SK-N-SH treated with all-trans-retinoic acid at 6 μM for 48 hours (cell line): Measurements from ENCODE around the gene AGBL3.

Experiments
- ATAC-seq: fragments of 200-7000 bp; cut with Tn5 transposase; 3 replicates; pipeline ENCODE4 v1.9.1; 2020; ENCODE audit warnings: mild to moderate bottlenecking, moderate library complexity
- ARNTL ChIP-seq: fragments of 450-650 bp; formaldehyde crosslinking; IDR thresholded peaks from 2 replicates; pipeline ENCODE4 v1.5.0; 2020; ENCODE audit warnings: low read depth, mild to moderate bottlenecking, moderate library complexity, borderline replicate concordance
- BACH2 ChIP-seq: fragments of 250-450 bp; sonication (Bioruptor Pico); IDR thresholded peaks from 2 replicates; pipeline ENCODE4 v1.9.0; 2021; ENCODE audit warnings: mild to moderate bottlenecking, borderline replicate concordance
- ESRRG ChIP-seq: fragments of 250-450 bp; sonication (Bioruptor Pico); IDR thresholded peaks from 2 replicates; pipeline ENCODE4 v1.6.1; 2021; ENCODE audit warnings: mild to moderate bottlenecking
- GLIS3 ChIP-seq: fragments of 250-450 bp; sonication (Bioruptor Pico); IDR thresholded peaks from 2 replicates; pipeline ENCODE4 v1.5.0; 2020; ENCODE audit warnings: mild to moderate bottlenecking, moderate library complexity
- ISL1 ChIP-seq: fragments of 250-450 bp; sonication (Bioruptor Pico); IDR thresholded peaks from 2 replicates; pipeline ENCODE4 v2.1.2; 2022; ENCODE audit warnings: mild to moderate bottlenecking, moderate library complexity
- OSR1 ChIP-seq: fragments of 250-450 bp; sonication (Bioruptor Pico); IDR thresholded peaks from 2 replicates; pipeline ENCODE4 v1.8.0; 2022; ENCODE audit warnings: moderate library complexity, mild to moderate bottlenecking, inconsistent platforms
- SNAI2 ChIP-seq: fragments of 250-450 bp; sonication (Bioruptor Pico); IDR thresholded peaks from 2 replicates; pipeline ENCODE4 v1.5.0; 2020; ENCODE audit warnings: mild to moderate bottlenecking, moderate library complexity
- TOX ChIP-seq: fragments of 250-450 bp; sonication (Bioruptor Pico); IDR thresholded peaks from 2 replicates; pipeline ENCODE4 v1.8.0; 2021; ENCODE audit warnings: mild to moderate bottlenecking, moderate library complexity, borderline replicate concordance
- ZFP3 ChIP-seq: fragments of 250-450 bp; sonication (Bioruptor Pico); IDR thresholded peaks from 2 replicates; pipeline ENCODE4 v1.5.0; 2020; ENCODE audit warnings: mild to moderate bottlenecking, moderate library complexity
- ZFP30 ChIP-seq: fragments of 450-650 bp; formaldehyde crosslinking; IDR thresholded peaks from 2 replicates; pipeline ENCODE4 v1.5.0; 2022; ENCODE audit warnings: mild to moderate bottlenecking, moderate library complexity
- ZNF565 ChIP-seq: fragments of 450-650 bp; formaldehyde crosslinking; conservative IDR thresholded peaks from 2 replicates; pipeline ENCODE4 v1.5.0; 2020; ENCODE audit warnings: low read depth, mild to moderate bottlenecking, moderate library complexity
- ZNF70 ChIP-seq: fragments of 450-650 bp; formaldehyde crosslinking; IDR thresholded peaks from 2 replicates; pipeline ENCODE4 v1.5.0; 2020; ENCODE audit warnings: mild to moderate bottlenecking, moderate library complexity
- ZNF8 ChIP-seq: fragments of 450-650 bp; formaldehyde crosslinking; IDR thresholded peaks from 2 replicates; pipeline ENCODE4 v1.5.0; 2020; ENCODE audit warnings: mild to moderate bottlenecking, moderate library complexity
- TF ChIP-seq, protein P1 (sequence below): fragments of 250-450 bp; sonication (Bioruptor Pico); IDR thresholded peaks from 2 replicates; pipeline ENCODE4 v1.8.0; 2021; ENCODE audit warnings: low read depth, mild to moderate bottlenecking, moderate library complexity, borderline replicate concordance
- TF ChIP-seq, protein P2 (sequence below): fragments of 250-450 bp; sonication (Bioruptor Pico); IDR thresholded peaks from 2 replicates; pipeline ENCODE4 v1.5.0; 2020; ENCODE audit warnings: mild to moderate bottlenecking, moderate library complexity
- TF ChIP-seq, protein P3 (sequence below): fragments of 250-450 bp; sonication (Bioruptor Pico); IDR thresholded peaks from 2 replicates; pipeline ENCODE4 v1.5.1; 2020; ENCODE audit warnings: low read depth, mild to moderate bottlenecking, moderate library complexity

The AGBL3 gene

DNA sequence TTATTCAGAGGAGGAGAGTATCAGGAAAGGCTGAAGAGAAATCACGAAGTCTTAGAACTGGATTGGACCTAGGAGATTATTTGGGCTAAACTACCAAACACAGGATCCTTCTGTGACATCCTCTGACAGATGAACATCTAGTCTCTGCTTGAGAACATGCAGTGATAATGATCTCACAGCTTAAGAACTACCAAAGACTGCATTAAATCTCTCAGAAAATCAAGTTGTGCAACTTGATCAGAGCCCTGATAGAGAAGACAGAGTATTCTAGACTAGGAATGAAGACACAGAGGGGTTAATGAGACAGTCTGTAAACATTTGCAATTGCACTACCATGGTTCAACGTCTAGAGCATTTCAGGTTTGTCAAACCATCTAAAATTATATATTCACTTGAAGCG is 37.1 kb upstream of the AGBL3 start (continued):
- TF ChIP-seq, protein P1, sequence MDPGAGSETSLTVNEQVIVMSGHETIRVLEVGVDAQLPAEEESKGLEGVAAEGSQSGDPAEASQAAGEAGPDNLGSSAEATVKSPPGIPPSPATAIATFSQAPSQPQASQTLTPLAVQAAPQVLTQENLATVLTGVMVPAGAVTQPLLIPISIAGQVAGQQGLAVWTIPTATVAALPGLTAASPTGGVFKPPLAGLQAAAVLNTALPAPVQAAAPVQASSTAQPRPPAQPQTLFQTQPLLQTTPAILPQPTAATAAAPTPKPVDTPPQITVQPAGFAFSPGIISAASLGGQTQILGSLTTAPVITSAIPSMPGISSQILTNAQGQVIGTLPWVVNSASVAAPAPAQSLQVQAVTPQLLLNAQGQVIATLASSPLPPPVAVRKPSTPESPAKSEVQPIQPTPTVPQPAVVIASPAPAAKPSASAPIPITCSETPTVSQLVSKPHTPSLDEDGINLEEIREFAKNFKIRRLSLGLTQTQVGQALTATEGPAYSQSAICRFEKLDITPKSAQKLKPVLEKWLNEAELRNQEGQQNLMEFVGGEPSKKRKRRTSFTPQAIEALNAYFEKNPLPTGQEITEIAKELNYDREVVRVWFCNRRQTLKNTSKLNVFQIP = no peak
- TF ChIP-seq ZNF565 (CRISPR knock-in tag) (no peak), ZNF70 (CRISPR knock-in tag) (no peak), TOX (CRISPR knock-in tag) (no peak), GLIS3 (CRISPR knock-in tag) (no peak), BACH2 (CRISPR knock-in tag) (no peak), ARNTL (CRISPR knock-in tag) (no peak), ESRRG (no peak), ZFP3 (CRISPR knock-in tag) (no peak)
- TF ChIP-seq, protein P2, sequence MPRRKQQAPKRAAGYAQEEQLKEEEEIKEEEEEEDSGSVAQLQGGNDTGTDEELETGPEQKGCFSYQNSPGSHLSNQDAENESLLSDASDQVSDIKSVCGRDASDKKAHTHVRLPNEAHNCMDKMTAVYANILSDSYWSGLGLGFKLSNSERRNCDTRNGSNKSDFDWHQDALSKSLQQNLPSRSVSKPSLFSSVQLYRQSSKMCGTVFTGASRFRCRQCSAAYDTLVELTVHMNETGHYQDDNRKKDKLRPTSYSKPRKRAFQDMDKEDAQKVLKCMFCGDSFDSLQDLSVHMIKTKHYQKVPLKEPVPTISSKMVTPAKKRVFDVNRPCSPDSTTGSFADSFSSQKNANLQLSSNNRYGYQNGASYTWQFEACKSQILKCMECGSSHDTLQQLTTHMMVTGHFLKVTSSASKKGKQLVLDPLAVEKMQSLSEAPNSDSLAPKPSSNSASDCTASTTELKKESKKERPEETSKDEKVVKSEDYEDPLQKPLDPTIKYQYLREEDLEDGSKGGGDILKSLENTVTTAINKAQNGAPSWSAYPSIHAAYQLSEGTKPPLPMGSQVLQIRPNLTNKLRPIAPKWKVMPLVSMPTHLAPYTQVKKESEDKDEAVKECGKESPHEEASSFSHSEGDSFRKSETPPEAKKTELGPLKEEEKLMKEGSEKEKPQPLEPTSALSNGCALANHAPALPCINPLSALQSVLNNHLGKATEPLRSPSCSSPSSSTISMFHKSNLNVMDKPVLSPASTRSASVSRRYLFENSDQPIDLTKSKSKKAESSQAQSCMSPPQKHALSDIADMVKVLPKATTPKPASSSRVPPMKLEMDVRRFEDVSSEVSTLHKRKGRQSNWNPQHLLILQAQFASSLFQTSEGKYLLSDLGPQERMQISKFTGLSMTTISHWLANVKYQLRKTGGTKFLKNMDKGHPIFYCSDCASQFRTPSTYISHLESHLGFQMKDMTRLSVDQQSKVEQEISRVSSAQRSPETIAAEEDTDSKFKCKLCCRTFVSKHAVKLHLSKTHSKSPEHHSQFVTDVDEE (CRISPR knock-in tag) = no peak

DNA sequence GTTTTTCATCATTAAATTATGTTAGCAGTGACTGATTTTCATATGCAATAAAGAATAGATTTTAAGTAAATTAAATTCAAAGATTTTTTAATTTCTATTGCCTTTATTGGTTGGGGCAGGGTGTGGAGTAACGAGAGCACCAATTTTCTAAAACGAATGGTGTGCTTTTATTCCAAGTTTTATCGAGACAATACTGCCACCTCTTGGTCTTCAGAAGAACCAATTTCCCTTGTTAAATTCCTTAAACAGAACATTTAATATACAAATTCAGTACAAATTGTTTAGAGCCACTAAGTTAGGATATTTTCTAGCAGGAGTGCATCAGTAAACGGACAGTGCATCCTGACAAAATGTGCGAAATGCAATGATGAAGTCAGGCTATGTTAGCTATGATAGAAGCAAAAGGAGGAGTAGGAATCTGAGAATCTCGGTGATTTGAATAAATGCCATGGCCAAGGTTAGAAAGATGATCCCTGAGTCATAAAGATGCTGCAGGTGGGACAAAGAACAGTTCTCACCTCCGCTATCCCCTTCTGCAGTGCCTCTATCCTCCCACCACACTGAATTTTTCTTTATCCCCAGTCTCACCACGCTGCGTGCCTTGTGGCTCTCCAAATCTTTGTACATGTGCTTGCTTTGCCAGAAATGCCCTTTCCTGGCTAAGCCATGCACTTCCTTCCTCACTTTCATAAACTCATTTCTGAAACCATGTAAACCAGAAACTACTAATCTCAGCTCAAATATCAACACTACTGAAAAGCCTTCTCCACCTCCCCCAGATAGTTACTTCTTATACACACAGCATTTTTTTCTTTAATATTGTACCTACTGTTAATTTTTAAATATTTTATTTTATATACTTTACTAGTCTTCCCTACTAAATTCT is 31.9 kb upstream of the AGBL3 start:
- TF ChIP-seq OSR1 (CRISPR knock-in tag) (no peak), ZNF8 (CRISPR knock-in tag) (no peak), ISL1 (no peak), BACH2 (CRISPR knock-in tag) (no peak), ZFP30 (CRISPR knock-in tag) (no peak), GLIS3 (CRISPR knock-in tag) (no peak), SNAI2 (CRISPR knock-in tag) (no peak), ARNTL (CRISPR knock-in tag) (no peak)
- TF ChIP-seq, protein P3, sequence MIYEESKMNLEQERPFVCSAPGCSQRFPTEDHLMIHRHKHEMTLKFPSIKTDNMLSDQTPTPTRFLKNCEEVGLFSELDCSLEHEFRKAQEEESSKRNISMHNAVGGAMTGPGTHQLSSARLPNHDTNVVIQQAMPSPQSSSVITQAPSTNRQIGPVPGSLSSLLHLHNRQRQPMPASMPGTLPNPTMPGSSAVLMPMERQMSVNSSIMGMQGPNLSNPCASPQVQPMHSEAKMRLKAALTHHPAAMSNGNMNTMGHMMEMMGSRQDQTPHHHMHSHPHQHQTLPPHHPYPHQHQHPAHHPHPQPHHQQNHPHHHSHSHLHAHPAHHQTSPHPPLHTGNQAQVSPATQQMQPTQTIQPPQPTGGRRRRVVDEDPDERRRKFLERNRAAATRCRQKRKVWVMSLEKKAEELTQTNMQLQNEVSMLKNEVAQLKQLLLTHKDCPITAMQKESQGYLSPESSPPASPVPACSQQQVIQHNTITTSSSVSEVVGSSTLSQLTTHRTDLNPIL (CRISPR knock-in tag) = no peak
- TF ChIP-seq, protein P2 (CRISPR knock-in tag) = no peak
- TF ChIP-seq, all 23 proteins: peak for 0
- ATAC-seq = peak; percentile 48

DNA sequence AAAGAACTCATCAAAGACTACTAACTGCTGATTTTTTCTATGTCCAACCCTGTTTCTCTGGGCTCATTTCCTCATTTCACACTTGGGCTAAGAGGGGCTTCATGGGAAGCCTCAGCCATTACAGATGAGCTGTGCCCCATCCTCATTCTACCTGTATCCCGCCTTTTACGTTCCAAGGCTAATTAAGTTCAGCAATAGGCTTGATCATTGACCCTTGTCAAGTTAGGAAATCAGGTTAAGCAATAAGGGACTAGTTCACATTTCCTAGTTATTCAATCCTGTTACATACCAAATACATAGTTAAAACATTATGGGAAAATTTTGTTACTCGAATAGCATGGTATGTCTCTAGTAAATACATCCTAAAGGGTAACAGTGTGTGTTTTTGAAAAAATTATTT is 29.3 kb upstream of the AGBL3 start:
- no peak for ATAC-seq

More for the DNA sequence above, 29.3 kb upstream of the AGBL3 start:
- TF ChIP-seq ESRRG = no peak
- TF ChIP-seq ZNF565 (CRISPR knock-in tag) = no peak
- no peak for TF ChIP-seq OSR1 (CRISPR knock-in tag)
- TF ChIP-seq ZNF8 (CRISPR knock-in tag) = no peak
- TF ChIP-seq ISL1 = no peak
- no peak for TF ChIP-seq TOX (CRISPR knock-in tag)
- no peak for TF ChIP-seq ZFP3 (CRISPR knock-in tag)
- TF ChIP-seq, protein P3 (CRISPR knock-in tag) = no peak
- TF ChIP-seq ZNF70 (CRISPR knock-in tag) = no peak
- TF ChIP-seq ZFP30 (CRISPR knock-in tag) = no peak
- TF ChIP-seq, all 23 proteins: peak for 0
